MCF 10A (cell line): ENCODE measurements around the gene KLHL4. TPM values are rescaled to one million over a fixed set of nuclear protein-coding genes. Genes with fewer than 3 reads are reported as not detected.
"Not testable (repeated sequence)": the region's sequence is repeated elsewhere in the genome, so short reads cannot be mapped to it uniquely, and the experiment has no call there.

Experiments
- BruUV-seq: library from RNA; stranded (reverse); fragments of 400-500 nt; replicated peaks from 2 replicates; lab custom pipeline; 2021; lab: Mats Ljungman, UMichigan
- CTCF ChIA-PET: fragments of 300-600 bp; sonication (Branson Sonifier 250); formaldehyde crosslinking; extraction: SDS; loops from one replicate; lab custom pipeline; 2021; ENCODE audit warnings: antibody characterized with exemption, inconsistent platforms; lab: Yijun Ruan, JAX
- POLR2A ChIA-PET: fragments of 300-600, 350-650 bp; sonication (Branson Sonifier 250); formaldehyde crosslinking; extraction: SDS; loops from one replicate; lab custom pipeline; 2020; ENCODE audit warnings: antibody characterized with exemption, inconsistent platforms; lab: Yijun Ruan, JAX
- DNase-seq: peaks from one replicate; pipeline ENCODE4 v3.0.0-alpha.2; 2018; ENCODE audit not compliant: unreplicated experiment
- H3K27ac Mint-ChIP-seq: one replicate; pipeline ENCODE4 v1.8.0; 2022; ENCODE audit warnings: mild to moderate bottlenecking, low read depth, mixed read lengths; ENCODE audit not compliant: unreplicated experiment
- H3K27me3 Mint-ChIP-seq: one replicate; pipeline ENCODE4 v1.8.0; 2022; ENCODE audit warnings: mixed read lengths; ENCODE audit not compliant: insufficient read depth, unreplicated experiment
- H3K36me3 Mint-ChIP-seq: one replicate; pipeline ENCODE4 v1.8.0; 2022; ENCODE audit warnings: mild to moderate bottlenecking, moderate library complexity, mixed read lengths; ENCODE audit not compliant: insufficient read depth, unreplicated experiment
- H3K4me1 Mint-ChIP-seq: one replicate; pipeline ENCODE4 v1.8.0; 2022; ENCODE audit warnings: mixed read lengths; ENCODE audit not compliant: insufficient read depth, unreplicated experiment
- H3K4me3 Mint-ChIP-seq: one replicate; pipeline ENCODE4 v1.8.0; 2022; ENCODE audit warnings: mild to moderate bottlenecking, moderate library complexity, mixed read lengths; ENCODE audit not compliant: unreplicated experiment
- H3K9me3 Mint-ChIP-seq: one replicate; pipeline ENCODE4 v1.8.0; 2022; ENCODE audit warnings: mixed read lengths; ENCODE audit not compliant: unreplicated experiment
- CTCF ChIP-seq: fragments of 200-600 bp; IDR thresholded peaks from one replicate; pipeline ENCODE4 v1.8.0; 2022; ENCODE audit warnings: antibody characterized with exemption, mild to moderate bottlenecking; ENCODE audit not compliant: unreplicated experiment
- intact Hi-C: fragments of 100-400 bp; cut with micrococcal nuclease; formaldehyde crosslinking; loops from 2 replicates; pipeline ENCODE4 v1.14.1; 2022
- total RNA-seq: library from RNA; stranded (reverse); gene quantifications from 2 replicates; pipeline ENCODE4 v1.2.3, GENCODE V29; 2022

Gene KLHL4
- total RNA-seq, 1 experiment from 2014 or later = 9.8 TPM

- POLR2A ChIA-PET = no interaction called here
- Mint-ChIP-seq H3K4me1 (no peaks in the 10 kb centered on the region), H3K27ac (no peak overlapping the region), H3K4me3 (no peak overlapping the region), H3K27me3 (peaks cover 12% of the 10 kb centered on the region), H3K36me3 (no peaks in the 10 kb centered on the region), H3K9me3 (peaks cover 7% of the 10 kb centered on the region)
- CTCF ChIA-PET = no interaction called here
- no peak for DNase-seq
- intact Hi-C loops = loop anchor here (10.0 kb wide), 1 partner anchor 442 kb away; no protein-coding TSS in a partner anchor
- TF ChIP-seq CTCF = no peak
- no TSS peak for BruUV-seq
These were observed 175.6 kb downstream of the KLHL4 start for GRCh38 chrX:87693204-87693603.

- Mint-ChIP-seq H3K4me3 (no peak overlapping the region), H3K4me1 (no peaks in the 10 kb centered on the region), H3K27me3 (peaks cover 18% of the 10 kb centered on the region), H3K27ac (no peak overlapping the region), H3K9me3 (no peaks in the 10 kb centered on the region), H3K36me3 (no peaks in the 10 kb centered on the region)
- no peak for DNase-seq
- CTCF ChIA-PET = interaction anchor here (0.6 to 1.4 kb wide), 2 partner anchors 457 to 915 kb away, joined by 4 read pairs; no protein-coding TSS in a partner anchor
- POLR2A ChIA-PET = no interaction called here
- intact Hi-C loops = loop anchor here (2.0 to 10.0 kb wide), 2 partner anchors 437 to 915 kb away; no protein-coding TSS in a partner anchor
- peak; percentile 13 for TF ChIP-seq CTCF
- BruUV-seq = no TSS peak
These were observed 179.8 kb downstream of the KLHL4 start for GRCh38 chrX:87697409-87697808.

GRCh38 chrX:87702795-87703194 lies 185.2 kb downstream of the KLHL4 start:
- peak; percentile 23 for DNase-seq
- no peak for TF ChIP-seq CTCF

GRCh38 chrX:87703469-87703868 lies 185.9 kb downstream of the KLHL4 start:
- peaks cover 19% of the 10 kb centered on the region for H3K27me3 Mint-ChIP-seq
- H3K9me3 Mint-ChIP-seq, H3K36me3 Mint-ChIP-seq, H3K27ac Mint-ChIP-seq, CTCF ChIA-PET, H3K4me3 Mint-ChIP-seq, H3K4me1 Mint-ChIP-seq, intact Hi-C loops, POLR2A ChIA-PET, BruUV-seq, DNase-seq: not testable (repeated sequence)

More at GRCh38 chrX:87702795-87703194, 185.2 kb downstream of the KLHL4 start:
- H3K4me3 Mint-ChIP-seq = no peak overlapping the region
- H3K9me3 Mint-ChIP-seq = no peaks in the 10 kb centered on the region
- ChIA-PET POLR2A (no interaction called here), CTCF (no interaction called here)
- H3K27me3 Mint-ChIP-seq = peaks cover 19% of the 10 kb centered on the region
- H3K27ac Mint-ChIP-seq = no peak overlapping the region
- no TSS peak for BruUV-seq
- intact Hi-C loops = no loop called here
- no peaks in the 10 kb centered on the region for H3K36me3 Mint-ChIP-seq
- H3K4me1 Mint-ChIP-seq = no peaks in the 10 kb centered on the region

- ChIA-PET CTCF (no interaction called here), POLR2A (no interaction called here)
- no peak overlapping the region for H3K27ac Mint-ChIP-seq
- BruUV-seq = no TSS peak
- peaks cover 10% of the 10 kb centered on the region for H3K9me3 Mint-ChIP-seq
- DNase-seq = no peak
- no peaks in the 10 kb centered on the region for H3K4me1 Mint-ChIP-seq
- TF ChIP-seq CTCF = no peak
- peaks cover 14% of the 10 kb centered on the region for H3K27me3 Mint-ChIP-seq
- no peaks in the 10 kb centered on the region for H3K36me3 Mint-ChIP-seq
- intact Hi-C loops = no loop called here
- no peak overlapping the region for H3K4me3 Mint-ChIP-seq
These were observed 188.5 kb downstream of the KLHL4 start for GRCh38 chrX:87706134-87706533.
